ENCODE data around the gene SPAG8.

DNA sequence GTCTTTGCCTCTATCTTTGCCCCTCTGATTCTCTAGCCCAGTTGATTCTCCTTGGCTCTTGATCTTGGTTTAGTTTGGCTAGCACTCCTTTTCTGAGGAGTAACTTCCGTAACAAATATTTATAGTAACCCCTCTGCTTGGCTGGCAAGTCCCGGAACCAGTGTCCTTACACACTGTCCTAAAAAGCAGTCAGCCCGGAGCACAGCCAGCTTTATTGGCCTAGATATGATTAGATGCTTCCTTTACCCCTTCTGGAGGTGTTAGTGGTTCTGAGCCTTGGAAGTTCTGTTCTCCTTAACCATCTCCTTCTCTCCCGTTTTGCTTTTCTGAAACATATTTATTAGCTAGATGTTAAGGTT is 41.0 kb downstream of the SPAG8 start:
- TF ChIP-seq, protein P1, sequence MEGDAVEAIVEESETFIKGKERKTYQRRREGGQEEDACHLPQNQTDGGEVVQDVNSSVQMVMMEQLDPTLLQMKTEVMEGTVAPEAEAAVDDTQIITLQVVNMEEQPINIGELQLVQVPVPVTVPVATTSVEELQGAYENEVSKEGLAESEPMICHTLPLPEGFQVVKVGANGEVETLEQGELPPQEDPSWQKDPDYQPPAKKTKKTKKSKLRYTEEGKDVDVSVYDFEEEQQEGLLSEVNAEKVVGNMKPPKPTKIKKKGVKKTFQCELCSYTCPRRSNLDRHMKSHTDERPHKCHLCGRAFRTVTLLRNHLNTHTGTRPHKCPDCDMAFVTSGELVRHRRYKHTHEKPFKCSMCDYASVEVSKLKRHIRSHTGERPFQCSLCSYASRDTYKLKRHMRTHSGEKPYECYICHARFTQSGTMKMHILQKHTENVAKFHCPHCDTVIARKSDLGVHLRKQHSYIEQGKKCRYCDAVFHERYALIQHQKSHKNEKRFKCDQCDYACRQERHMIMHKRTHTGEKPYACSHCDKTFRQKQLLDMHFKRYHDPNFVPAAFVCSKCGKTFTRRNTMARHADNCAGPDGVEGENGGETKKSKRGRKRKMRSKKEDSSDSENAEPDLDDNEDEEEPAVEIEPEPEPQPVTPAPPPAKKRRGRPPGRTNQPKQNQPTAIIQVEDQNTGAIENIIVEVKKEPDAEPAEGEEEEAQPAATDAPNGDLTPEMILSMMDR (IDR thresholded peaks at IDR 0.05), result no peak
- no peak for TF ChIP-seq POLR2A (IDR thresholded peaks at IDR 0.05)

All from breast epithelium (tissue), 3 donors.